GM18873 (cell line): ENCODE results near the gene COLEC12.

Source experiments
- ATAC-seq: cut with Tn5 transposase; IDR thresholded peaks from one replicate; pipeline ENCODE4 v1.9.1; 2021; ENCODE audit warnings: mild to moderate bottlenecking, moderate library complexity, moderate number of reproducible peaks; ENCODE audit not compliant: unreplicated experiment, low FRiP score

The COLEC12 gene

DNA sequence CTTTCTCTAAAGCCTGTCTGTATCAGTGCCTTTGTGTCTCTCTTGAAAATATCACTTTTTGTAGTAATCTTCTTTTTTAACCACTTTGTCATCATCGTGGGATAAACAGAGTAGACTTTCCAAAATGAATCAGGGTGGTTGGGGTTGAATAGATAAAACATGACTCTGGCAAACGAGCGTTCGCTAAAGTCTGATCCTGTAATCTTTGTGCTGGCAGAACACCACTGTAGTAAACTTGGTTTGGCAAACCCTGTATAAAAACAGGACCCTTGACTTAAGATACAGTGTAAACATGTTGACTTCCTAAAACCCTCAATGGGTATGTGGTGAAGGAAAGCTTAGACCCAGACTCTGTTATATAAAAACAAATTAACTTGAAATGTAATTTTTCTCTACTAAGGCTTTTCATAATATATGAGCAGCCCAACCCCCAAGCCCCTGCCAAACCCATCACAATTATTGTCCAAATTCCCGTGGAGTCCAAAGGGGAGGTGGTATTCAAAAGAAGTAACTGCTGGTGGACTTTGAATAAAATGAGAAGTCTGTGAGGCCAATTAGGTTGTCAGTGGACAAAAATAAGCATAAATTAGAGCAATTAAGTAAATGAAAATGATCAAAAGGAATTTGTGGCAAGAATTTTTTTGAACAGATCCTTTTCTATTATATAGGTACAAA lies 52.2 kb downstream of the COLEC12 start:
- no peak for ATAC-seq

- no peak for ATAC-seq
Observed at GRCh38 chr18:446941-447560, 53.5 kb downstream of the COLEC12 start.

- ATAC-seq: no peak
Observed at GRCh38 chr18:445055-445454, 55.4 kb downstream of the COLEC12 start.

- ATAC-seq: no peak
Observed at GRCh38 chr18:438571-438970, 61.9 kb downstream of the COLEC12 start.

DNA sequence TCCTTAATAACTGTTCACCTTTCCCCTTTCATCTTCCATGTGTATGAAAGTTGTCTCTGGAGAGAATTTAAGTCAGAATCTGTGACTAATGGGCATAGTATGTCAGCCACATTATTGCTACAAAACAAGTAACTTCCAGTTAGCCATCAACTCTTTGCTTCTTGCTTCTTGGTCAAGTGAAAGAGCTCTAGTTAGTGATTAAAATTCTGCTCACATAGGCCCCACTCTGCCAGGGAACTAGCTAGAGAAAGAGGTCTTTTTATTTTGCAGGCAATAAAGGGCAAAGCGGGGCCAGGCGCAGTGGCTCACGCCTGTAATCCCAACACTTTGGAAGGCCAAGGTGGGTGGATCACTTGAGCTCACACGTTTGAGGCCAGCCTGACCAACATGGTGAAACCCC lies 64.6 kb downstream of the COLEC12 start:
- no peak for ATAC-seq

DNA sequence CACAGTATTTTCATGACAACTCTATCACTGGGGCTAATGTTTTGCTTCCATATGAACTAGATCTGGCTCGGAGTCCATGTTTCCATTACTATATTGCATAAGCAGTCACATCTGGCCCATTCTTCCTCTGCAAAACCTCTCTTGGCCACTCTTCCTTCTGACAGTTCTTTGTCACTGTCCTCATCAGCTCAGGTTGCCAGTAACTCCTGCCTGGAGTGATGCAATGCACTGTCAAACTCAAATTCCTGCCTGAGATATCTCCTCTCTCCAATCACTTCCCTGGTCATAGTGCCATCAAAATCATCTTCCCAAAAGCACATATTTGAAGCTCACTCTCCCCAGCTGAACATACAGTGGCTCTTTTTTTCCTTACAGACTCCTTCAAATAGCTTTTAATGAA lies 66.1 kb downstream of the COLEC12 start:
- ATAC-seq: no peak

GRCh38 chr18:433960-434359 lies 66.5 kb downstream of the COLEC12 start:
- no peak for ATAC-seq

DNA sequence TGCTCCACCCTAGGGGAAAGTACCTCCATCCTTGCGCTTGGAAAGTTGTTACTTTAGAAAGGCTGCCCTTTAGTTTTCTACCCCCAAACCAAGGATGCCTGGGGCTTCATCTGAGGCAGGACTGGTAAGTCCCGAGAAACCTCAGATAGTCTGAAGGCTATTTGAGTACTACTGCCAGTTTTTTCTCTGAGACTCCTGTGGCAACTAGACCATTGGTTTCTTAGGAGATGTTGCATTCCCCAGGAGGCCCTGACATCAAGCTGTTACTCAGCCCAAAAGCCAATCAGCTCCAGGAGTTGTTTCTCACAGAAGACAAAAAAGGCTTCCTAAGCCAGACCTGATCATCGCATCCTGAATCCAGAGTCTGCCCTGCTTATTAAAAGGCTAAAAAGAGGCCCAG lies 67.2 kb downstream of the COLEC12 start:
- no peak for ATAC-seq

- ATAC-seq: no peak
Observed at GRCh38 chr18:432791-433190, 67.7 kb downstream of the COLEC12 start.

DNA sequence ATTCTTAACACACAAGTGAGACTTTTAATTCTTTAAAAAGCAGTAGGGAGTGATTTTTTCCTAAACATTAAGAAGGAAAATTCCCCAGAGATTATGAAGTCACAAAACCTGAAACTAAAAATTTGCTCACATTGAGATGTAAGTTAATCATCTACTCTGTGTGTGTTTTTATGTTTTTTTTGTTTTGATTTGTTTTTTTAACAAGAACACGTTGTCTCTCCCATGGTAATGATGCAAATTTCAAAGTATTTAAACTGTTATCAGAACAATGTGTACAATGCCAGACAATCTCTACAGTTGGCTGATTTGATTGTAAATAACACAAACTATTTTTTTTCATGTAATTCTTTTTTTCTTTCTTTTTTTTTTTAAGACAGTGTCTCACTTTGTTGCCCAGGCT lies 71.5 kb downstream of the COLEC12 start:
- ATAC-seq: no peak

DNA sequence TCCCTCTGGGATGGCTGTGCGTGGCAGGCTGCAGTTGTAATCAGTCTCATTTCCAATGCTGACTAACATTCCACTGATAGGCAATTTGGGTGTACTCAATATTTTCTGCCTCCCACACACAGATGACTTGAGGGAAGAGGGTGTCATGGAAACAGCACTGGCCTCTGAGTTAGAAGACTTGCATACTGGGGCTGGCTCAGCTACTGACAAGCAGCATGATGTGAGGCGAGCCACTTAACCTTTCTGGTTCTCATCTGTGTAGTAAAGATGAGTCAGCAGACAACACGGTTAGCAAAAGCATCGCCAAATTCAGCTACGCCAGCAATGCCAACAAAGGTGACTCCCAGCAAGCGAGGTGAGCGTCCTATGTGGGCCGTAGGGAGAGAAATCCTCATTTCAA lies 73.5 kb downstream of the COLEC12 start:
- no peak for ATAC-seq

DNA sequence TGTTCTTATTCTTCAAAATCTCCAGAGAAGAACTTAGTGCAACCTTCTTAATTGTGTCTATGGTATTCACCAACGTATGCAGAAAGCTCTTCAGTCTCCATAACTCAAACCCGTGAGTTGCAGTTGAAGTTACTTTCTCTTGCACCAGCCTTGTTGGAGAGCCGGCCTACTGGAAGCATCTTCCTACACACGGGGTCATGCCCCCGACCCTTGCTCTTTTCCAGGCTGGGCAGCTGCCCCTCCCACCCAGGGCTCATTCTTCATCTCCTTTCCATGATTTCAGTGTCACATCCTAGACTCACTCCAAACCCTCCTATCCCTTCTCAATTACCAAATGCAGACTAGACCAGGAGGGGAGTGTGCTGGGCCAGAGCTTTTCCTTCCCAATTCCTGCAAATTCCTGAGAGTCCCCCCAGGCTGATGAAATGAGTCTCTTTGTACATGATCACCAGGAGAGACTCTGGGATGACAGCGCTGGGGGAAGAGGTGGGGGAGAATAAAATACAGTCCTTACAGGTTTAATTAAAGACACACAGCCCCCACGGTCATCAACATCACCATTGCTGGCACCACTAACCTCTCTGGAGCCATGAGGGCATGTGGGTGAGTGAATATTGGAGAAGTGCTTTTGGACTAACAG lies 75.3 kb downstream of the COLEC12 start:
- no peak for ATAC-seq

GRCh38 chr18:424668-425067 lies 75.8 kb downstream of the COLEC12 start:
- ATAC-seq: no peak

- no peak for ATAC-seq
Observed at GRCh38 chr18:424071-424661, 76.3 kb downstream of the COLEC12 start.

- ATAC-seq: no peak
Observed at GRCh38 chr18:422966-423365, 77.5 kb downstream of the COLEC12 start.

DNA sequence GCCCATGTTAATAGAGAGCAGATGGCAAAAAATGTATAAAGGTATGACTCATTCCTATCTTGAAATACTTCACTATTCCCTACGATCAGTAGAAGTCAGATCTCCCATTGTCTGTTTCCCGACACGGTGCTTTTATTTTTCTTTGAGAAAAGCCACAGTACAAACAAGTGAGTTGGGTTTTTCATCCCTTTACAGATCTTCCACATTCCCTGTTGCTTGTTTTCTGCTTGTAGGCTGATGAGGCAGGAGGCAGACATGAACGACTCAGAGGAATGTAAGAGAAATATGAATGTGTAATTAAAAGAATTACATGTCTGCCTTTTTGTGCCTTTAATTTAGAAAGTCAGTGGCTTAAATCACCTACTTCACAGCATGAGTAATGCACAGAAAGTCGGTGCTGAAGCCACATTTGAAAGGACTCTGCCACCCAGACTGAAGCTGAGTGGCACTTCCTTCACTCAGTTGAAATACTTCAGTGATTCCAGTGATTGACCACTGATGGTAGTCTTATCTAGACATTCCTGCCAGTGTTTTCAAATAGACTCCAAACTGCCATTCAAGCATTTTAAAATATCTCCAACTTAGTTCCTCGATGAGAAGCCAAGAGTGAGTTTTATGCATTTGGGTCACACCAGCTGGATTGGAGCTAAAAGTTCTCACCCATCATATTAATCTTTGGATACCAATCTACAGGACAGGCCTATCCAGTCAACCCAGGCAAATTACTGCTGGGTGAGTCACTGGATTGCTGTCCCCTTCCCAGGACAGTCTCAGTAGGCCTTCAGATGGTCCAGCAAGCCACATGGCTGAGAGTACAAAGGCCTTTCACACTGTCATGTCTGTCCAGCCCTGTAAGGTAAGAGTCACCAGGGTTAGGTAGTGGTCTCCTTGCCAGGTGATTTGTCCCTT lies 79.0 kb downstream of the COLEC12 start:
- ATAC-seq: no peak

GRCh38 chr18:420661-421246 lies 79.7 kb downstream of the COLEC12 start:
- ATAC-seq: no peak

GRCh38 chr18:419541-420175 lies 80.8 kb downstream of the COLEC12 start:
- ATAC-seq: no peak

GRCh38 chr18:417495-417894 lies 83.0 kb downstream of the COLEC12 start:
- ATAC-seq: no peak

- ATAC-seq: no peak
Observed at GRCh38 chr18:416930-417329, 83.6 kb downstream of the COLEC12 start.
